NCI-H2171 (cell line): ENCODE data around the gene TTF2.
"Not testable (repeated sequence)": the region's sequence is repeated elsewhere in the genome, so short reads cannot be mapped to it uniquely, and the experiment has no call there.

Source experiments
- DNase-seq: peaks from one replicate; lab custom pipeline; 2025; lab: John Stamatoyannopoulos, UW

TTF2 gene

DNA sequence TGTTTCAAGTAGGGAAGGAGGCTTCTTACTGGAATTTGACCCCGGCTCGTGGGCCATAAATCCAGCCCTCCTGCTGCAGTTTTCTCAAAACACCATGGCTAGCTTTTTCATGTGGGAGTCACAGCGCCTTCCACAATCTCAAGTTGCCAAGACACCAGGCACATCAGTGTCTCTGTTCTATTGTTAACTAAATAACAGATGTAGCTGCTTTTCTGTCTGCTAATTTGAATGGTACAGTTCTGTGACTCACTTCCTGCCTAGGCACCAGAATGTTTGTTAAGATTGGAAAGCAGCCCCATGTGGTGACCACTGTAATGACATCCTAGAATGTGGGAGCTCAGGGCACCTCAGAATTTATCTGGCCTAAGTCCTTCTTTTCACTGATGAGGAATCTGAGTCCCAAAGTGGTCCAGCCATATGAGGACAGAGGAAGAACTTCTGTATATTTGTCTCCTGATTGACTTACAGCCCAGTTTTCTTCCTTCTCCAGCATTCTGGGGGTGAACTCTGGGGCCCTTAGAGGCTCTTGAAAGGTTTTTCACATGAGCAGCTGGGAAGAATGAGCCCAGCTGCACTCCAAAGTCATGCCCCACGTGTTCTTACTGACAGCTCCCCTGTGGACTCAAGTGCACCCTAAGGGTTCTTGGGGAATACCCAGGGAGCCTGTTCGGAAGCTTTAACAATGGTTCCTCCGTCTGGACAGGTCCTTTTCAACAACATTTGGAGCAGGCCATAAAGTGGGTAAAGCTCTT lies 33.9 kb downstream of the TTF2 start:
- DNase-seq, result no peak

DNA sequence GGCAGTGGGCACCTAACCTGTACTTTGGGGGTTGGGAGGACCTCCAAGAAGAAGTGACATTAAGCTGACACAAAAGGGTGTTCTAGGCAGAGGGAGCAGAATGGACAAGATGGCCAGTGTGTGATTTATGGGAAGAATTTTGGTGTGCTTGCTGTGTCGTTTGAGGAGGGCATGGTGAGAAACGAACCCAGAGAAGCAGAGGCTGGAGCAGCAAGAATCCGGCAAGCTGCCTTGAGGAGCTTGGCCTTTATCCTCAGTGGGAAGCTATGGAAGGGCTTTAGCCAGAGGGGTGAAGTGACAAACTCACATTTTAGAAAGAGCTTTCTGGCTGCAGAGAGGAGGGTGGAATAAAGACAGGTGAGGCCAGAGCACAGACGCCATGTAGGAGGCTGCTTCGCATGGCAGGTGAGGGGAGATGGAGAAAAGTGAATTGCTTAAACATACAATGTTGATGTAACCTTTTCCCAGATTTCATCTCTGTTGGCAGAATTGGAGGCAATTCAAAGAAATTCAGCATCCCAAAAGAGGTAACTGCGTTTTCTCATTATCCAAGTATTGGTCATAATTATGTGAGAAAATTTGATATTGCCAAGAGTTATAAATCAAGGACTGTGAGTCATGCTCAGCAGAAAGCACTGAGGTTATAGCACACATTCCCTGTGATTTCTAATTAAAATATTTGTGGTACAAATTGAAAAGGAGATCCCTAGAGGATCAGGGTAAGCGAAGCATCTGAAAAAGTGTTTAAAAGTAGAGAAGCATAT lies 34.9 kb downstream of the TTF2 start:
- no peak for DNase-seq

DNA sequence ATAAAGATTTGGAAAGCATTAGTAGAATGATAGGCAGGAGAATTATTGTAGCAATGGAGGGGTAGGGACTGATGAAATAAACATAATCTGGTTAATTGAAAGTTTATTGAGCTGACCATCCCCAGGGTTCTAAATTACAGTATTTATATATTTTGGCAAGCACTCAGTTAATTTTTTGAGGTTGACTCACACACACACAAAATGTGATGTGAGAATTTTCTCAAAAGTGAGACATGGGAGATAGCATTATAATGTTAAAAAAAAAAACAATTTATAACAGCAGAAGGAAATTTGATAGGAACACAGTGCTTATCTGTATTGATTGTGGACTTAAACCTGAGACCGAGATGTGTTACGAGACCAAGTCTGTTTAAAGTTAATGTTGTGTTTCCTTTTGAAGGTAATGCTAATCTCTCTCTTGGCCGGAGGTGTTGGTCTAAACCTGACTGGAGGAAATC lies 36.9 kb downstream of the TTF2 start:
- DNase-seq, result no peak

DNA sequence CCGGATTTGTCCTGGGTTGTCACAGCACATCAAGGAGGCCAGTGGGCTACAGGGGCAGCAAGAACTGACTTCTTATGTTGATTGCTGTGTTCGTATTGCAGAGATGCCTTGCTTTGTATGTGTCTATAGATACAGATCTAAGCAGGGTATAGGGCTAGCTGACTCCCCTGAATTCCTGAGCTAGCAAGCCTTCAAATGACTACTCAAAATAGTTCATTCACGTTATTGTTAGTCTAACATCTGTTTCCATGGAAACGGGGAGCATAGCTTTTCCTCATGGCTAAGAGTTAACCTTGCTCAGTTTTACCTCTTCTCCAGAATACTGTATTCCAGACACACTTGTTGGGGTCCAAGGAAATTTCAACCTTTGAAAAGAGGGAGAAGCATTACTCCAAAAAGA lies 37.3 kb downstream of the TTF2 start:
- no peak for DNase-seq

DNA sequence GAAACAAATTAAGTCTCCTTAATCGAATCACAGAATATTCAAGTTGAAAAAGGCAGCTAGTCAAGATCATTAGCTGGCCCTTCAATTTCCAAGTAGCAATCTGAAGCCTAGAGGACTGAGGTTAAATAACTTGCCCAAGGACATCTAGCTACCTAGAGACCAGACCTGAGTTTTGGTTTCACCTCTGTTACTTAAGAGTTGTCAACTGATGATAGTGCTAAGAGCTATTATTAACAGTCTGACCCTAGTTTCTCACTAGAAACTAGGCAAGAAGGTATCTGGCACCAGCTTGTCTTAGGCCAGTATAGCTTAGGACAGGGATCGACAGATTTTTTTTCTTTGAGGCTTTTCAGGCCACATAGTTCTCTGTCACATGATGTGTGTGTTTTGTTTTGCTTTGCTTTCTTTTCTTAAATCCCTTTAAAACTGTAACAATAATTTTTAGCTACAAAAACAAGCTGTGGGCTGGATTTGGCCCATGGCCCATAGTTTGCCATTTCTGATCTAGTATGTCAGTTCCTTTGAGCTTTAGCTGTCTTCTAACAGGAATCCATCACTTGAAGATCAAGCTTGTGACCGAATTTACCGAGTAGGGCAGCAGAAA lies 38.3 kb downstream of the TTF2 start:
- no peak for DNase-seq

DNA sequence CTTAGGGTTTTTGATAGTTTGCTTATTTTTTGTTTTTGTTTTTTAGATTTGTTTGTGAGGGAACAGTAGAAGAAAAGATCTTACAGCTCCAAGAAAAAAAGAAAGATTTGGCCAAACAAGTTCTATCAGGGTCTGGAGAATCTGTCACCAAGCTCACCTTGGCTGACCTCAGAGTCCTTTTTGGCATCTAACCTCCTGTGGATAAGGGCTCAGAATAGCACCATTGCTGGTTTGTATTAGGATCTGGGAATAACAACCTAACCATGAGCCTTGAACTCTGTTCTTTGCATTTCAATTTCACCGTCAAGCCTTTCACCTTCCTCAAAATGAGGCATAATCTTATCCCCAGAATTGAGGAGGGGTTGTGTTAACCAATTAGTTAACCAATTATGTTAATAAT lies 41.2 kb downstream of the TTF2 start:
- no peak for DNase-seq

DNA sequence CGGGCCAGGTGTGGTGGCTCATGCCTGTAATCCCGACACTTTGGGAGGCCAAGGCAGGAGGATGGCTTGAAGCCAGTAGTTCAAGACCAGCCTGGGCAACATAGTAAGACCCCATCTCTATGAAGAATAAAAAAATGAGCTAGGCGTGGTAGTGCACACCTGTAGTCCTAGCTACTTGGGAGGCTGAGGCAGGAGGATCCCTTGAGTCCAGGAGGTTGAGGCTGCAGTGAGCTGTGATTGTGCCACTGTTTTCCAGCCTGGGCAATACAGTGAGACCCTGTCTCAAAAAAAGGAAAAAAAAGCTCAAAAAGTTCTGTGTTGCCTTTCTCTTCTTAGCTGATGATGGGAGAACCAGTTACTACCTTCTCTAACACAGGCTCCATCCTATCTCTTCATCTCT lies 41.7 kb downstream of the TTF2 start:
- not testable (repeated sequence) for DNase-seq

DNA sequence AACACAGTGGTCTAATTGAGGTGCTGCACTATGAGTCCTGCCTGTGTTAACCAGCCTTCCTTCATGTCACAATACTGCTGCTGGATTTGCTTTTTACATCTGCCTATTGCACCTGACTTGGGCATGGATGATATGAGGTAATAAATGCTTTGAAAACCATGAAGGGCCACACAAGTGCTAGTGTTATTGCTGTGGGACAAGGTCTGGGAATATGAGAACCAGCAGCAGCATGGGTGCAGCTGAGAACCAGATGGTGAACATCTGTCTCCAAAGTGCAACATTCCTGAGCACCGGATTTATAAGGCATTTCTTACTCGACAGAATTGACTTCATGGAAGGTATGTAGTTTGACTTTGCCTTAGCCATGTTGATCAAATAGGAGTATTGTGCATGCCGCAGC lies 44.9 kb downstream of the TTF2 start:
- no peak for DNase-seq

DNA sequence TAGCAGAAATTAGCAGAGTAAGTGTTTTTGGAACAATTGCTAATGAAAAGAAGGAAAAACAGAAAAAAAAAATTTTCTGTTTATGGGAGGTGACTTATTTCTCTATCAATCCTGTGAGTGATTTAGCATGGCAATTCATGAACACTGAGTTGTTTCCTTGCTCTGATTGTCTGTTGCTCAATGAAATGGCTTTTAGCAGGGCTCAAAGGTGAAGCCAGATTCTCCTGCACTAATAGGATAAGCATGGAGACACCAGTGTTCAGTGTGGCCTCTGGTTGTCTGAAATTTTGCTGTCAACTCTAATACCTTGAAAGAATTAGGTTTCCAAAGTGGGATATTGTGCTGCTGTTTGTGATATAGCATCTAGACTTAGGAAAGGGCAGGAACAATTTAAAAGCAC lies 45.6 kb downstream of the TTF2 start:
- DNase-seq, result no peak

DNA sequence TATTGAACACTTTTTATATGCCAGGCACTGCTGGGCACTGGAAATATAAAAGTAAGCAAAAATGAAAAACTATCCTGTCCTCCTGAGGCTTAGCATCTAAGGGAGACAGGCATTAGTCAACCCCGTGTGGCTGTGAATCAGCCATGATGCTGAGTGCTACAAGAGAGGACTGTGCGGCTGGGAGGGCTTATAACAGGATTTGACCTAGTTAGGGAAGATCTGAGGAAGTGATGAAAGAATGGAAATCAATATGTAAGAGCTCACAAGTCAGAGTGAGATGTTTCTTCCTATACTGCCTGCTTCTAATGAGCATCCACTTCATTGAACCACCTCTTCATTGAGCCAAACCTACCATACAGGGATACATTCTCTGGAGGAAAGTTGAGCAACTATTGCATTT lies 46.4 kb downstream of the TTF2 start:
- no peak for DNase-seq

DNA sequence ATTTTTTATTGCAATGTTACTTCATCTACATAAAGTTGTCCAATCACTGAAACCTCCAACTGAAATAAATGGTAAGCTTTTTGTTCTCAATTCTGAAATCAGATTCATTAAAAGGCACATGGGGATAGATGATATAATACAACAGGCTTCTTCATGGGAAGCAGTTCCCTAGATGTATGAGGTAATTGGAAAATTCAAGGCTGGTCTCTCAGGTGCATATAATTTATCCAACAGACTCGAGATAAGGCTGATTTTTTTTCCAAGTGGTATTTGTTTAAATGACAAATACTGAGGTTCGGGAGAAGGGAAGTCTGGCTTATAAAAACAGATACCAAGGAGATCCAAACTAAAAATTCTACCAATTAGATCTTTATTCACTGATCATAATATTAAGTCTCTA lies 47.2 kb downstream of the TTF2 start:
- DNase-seq, result no peak

DNA sequence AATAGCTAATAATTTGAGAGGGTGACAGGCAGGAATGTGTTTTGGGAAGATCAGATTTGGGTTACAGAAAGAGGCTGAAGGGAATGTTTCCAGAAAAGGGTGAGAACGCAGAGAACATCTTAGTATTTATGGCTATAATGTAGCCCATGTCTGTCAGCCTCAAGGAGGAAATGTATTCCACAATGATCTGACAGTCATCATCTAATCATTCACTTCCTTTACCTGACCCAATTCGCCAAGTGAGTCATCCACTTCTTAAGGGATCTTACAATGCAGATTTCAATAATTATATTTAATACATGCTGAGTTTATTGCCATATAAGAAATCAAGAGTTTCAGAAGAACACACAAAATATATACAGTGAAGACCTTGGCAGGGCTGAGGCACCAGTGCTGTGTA lies 50.6 kb downstream of the TTF2 start:
- no peak for DNase-seq

DNA sequence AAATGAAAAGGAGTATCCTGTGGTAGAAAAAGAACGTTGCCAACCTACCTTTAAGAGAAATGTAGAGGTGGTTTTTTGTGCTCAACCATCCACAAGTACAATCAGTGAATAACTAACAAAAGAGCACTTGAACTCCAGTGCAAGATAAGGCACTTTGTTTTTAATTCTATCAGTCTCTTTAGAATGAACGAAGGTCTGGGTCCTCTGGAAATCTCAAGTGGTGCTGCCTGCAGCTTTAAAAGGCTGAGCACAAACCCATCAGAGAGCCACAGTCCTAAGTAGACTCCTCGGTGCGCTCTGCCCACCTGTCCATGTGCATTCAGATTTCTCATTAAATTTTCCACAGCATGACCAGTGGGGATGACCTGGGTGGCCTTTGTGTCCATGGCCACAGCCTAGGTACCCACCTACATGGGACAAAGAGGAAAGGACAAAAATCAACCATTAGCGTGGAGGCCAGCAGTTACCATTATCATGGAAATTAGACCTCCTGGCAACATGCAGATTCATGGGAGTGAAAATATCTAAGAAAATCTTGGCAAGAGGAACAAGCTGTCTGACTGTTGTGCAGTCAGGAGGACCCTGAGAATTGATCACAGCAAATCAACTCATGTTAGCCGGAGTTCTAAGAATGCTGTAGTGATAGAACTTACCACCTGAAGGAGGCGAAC lies 52.1 kb downstream of the TTF2 start:
- DNase-seq, result no peak

DNA sequence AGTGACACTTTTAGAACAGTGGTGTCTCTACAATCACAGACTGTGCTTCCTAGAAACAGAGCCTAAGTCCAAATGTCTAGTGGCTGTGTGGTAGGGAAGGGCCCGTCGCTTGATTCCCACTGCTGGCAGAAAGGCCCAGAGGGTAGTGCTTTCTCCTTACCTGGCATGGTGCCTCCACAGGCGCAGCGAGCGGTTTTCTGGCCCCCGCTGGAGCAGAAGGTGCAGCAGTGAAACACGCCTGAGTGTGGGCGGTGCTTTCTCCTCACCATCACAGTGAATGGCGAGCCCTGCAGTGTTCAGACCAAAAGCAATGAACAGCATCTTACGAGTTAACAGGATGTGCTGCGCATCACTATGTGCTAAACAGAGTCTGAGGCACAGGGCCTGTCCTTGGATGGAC lies 53.1 kb downstream of the TTF2 start:
- DNase-seq, result no peak

DNA sequence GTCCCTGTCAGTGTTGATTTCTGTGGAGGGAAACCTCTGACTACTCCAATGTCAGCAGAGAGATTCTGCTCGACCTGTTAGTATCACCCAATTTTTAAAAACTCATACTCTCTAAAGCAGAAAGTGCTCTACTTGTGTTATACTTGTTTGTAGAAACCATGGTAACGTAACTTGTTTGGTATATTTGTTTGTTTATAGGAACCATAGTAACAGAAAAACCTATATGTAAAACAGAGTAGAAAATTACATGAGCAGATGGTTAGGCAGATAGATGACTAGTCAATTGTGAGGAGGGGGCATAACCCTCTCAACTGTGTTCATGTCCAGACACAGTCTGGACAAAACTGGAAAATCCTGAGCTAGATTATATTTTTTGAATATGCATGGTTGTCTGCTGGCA lies 54.8 kb downstream of the TTF2 start:
- no peak for DNase-seq

DNA sequence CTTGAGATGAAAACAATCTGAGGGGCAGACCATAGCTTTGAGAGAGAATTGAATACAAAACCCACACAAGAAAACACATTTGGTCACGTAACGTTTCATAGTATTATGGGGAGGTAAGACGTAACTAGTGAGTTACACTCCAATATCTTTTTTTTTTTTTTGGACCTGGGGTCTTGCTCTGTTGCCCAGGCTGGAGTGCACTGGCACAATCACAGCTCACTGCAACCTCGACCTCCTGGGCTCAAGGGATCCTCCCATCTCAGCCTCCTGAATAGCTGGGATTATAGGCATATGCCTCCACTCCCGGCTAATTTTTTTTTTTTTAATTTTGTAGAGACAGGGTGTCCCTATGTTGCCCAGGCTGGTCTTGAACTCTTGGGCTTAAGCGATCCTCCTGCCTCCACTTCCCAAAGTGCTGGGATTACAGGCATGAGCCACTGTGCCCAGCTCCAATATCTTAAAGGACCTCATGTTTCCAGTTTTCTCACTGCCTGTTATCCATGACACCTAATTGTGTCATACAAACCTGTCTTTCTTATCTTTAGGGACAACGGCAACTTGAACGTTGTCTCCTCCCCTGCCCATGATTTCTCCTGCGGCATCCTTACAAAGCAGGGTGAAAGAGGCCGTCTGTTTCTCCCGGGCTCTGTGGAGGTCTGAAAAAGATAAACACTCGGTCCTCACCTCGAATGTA lies 56.1 kb downstream of the TTF2 start:
- DNase-seq, result no peak

DNA sequence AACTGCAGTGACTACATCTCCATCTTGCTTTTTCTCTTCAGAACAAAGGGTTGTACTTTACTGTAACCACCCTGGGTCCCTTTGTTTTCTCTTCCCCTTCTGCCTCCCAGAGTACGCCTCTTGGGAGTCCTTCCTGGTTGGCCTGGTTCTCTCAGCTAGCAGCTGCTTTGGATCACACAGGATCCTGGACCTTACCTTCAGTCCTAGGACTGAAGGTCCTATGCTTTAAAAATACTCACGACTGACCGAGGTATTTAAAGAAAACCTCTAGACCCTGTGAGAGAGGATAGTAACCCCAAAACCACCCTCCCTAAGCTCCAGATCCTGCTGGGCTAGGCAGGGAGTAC lies 56.6 kb downstream of the TTF2 start:
- DNase-seq, result no peak

DNA sequence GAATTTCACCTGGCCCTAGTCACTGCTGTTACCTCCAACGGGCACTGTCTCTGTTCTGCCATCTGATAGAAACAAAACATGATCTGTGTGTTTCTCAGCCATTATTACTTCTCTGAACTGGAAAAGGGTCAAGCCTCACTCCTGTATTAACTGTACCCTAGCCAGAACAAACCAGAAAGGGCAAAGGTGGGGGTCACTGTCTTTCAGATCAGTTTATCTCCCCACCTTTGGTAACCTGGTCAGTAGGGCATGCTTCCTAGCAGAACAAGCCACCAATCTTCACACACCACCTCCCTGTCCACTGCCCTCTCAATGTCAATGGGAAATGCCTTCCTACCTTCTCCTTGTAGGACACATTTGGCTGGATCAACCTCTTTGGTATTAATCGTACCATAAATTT lies 57.6 kb downstream of the TTF2 start:
- no peak for DNase-seq

DNA sequence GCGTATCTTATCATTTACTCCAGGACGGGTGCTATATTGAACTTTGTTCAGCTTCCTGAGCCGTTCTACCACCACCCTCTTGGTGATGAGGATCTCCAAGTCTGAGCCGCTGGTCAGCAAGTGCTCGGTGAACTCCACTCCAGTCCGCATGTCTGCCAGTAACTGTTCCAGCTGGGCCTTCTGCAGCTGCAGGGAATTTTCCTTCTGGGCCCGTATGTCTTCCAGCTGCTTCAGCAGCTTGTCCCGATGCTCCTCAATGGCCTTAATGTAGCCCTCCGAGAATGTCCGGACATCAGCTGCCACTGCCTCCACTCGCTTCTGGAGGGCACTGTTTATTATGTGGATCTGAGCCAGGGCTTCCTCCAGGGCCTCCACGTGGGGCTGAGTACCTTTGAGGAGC lies 58.0 kb downstream of the TTF2 start:
- no peak for DNase-seq

DNA sequence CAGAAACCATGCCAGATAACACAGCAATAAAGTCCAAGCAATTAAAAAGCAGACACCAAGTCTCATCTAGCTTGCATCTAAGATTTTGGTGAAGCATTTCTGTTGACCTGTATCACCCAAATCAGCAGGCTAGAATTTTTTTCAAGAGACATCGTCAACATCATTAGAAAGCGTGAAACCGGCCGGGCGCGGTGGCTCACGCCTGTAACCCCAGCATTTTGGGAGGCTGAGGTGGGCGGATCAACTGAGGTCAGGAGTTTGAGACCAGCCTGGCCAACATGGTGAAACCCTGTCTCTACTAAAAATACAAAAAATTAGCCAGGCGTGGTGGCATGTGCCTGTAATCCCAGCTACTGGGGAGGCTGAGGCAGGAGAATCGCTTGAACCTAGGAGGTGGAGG lies 59.0 kb downstream of the TTF2 start:
- not testable (repeated sequence) for DNase-seq

DNA sequence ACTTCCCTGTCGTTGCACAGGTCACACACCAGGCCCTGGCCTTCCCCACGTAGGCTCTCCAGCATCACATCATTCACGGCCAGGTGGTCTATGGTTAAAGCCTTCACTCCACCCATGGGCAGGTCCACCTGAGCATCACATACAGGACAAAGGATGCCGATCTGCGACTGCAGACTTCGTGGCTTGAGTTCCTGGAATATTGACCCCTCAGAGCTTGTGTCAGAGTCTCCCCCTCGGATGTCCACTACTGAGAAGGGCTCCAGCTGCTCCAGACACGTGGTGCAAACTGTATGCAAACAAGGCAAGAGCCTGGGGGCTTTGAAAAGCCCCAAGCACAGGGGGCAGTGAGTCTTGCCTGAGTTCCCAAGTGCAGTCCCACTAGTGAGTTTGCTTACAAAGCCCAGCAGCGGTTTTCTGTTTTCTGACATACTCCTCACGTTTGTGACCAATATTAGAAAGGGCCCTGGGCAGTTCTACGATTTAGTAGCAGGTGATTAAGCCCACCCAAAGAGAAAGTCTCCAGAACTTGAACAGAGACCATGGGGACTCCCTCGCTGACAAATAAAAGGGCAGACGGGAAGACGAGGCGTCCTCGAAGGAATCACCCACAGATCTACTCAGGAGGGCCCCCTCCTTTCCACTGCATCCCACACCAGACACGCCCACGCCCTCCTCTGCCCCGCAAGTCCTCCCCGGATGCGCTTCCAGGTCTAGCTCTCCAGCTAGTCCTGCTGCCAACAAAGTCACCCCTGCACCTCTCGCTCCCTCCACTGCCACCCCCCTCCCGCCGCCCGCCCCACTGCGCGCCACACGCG lies 60.9 kb downstream of the TTF2 start:
- DNase-seq, result no peak
